SK-N-SH (cell line): ENCODE measurements around the gene STX17. TPM values are rescaled to one million over a fixed set of nuclear protein-coding genes. Genes with fewer than 3 reads are reported as not detected.

ENCODE experiments used
- CTCF ChIA-PET: fragments of 300-600, 350-600 bp; formaldehyde crosslinking; extraction: SDS; loops from one replicate; lab custom pipeline; 2021; lab: Yijun Ruan, JAX
- POLR2A ChIA-PET: fragments of 350-600 bp; sonication (Branson Sonifier 250); formaldehyde crosslinking; extraction: SDS; loops from one replicate; lab custom pipeline; 2020; ENCODE audit warnings: antibody characterized with exemption, inconsistent platforms; lab: Yijun Ruan, JAX
- DNase-seq: peaks from one replicate; pipeline ENCODE4 v3.0.0; 2012
- H2AFZ ChIP-seq: fragments of 200-600 bp; sonication (generic); 2 replicates; pipeline ENCODE4 v1.8.1; 2016; ENCODE audit warnings: antibody characterized with exemption, mild to moderate bottlenecking, low read depth
- H3F3A ChIP-seq: fragments of 200-600 bp; sonication (generic); replicated peaks from 2 replicates; pipeline ENCODE3; 2016; ENCODE audit warnings: antibody characterized with exemption, mild to moderate bottlenecking; ENCODE audit not compliant: insufficient read depth
- H3K27ac ChIP-seq, 2 experiments: fragments of 200-500 bp in 1 of 2; fragments of 200-600 bp in 1 of 2; sonication (Bioruptor generic) in 1 of 2; sonication (generic), shearing (Covaris generic) in 1 of 2; 2 replicates each; pipeline versions ENCODE4 v1.5.1 to v1.6.1; 2014 to 2016; ENCODE audit warnings: low read depth in 2 of 2, inconsistent platforms in 1 of 2, low read length in 1 of 2, mild to moderate bottlenecking in 1 of 2, mixed read lengths in 1 of 2
- H3K27me3 ChIP-seq: fragments of 200-600 bp; sonication (generic), shearing (Covaris generic); 2 replicates; pipeline ENCODE4 v1.6.1; 2016; ENCODE audit warnings: mixed run types; ENCODE audit not compliant: insufficient read depth
- H3K36me3 ChIP-seq, 2 experiments: fragments of 200-500 bp in 1 of 2; fragments of 200-600 bp in 1 of 2; sonication (Bioruptor generic) in 1 of 2; sonication (generic) in 1 of 2; replicated peaks in 1 of 2; 2 replicates each; pipeline versions ENCODE3 to v1.5.1; 2014 to 2016; ENCODE audit warnings: low read length in 1 of 2, mild to moderate bottlenecking in 1 of 2; ENCODE audit not compliant: insufficient read depth in 2 of 2, control insufficient read depth in 1 of 2
- H3K4me1 ChIP-seq, 2 experiments: fragments of 200-500 bp in 1 of 2; fragments of 200-600 bp in 1 of 2; sonication (Bioruptor generic) in 1 of 2; sonication (generic), shearing (Covaris generic) in 1 of 2; 2 replicates each; pipeline versions ENCODE4 v1.5.1 to v1.6.1; 2014 to 2016; ENCODE audit warnings: low read depth in 1 of 2, low read length in 1 of 2, mixed run types in 1 of 2; ENCODE audit not compliant: insufficient read depth in 2 of 2, control insufficient read depth in 1 of 2
- H3K4me2 ChIP-seq: fragments of 200-600 bp; sonication (generic), shearing (Covaris generic); 2 replicates; pipeline ENCODE4 v1.6.1; 2017; ENCODE audit warnings: mixed run types
- H3K4me3 ChIP-seq, 2 experiments: fragments of 200-500 bp in 1 of 2; fragments of 200-600 bp in 1 of 2; sonication (Bioruptor generic) in 1 of 2; sonication (generic), shearing (Covaris generic) in 1 of 2; 2 replicates each; pipeline versions ENCODE4 v1.5.1 to v1.8.1; 2014 to 2016; ENCODE audit warnings: low read depth in 2 of 2, inconsistent platforms in 1 of 2, low read length in 1 of 2, mild to moderate bottlenecking in 1 of 2, mixed read lengths in 1 of 2, moderate library complexity in 1 of 2
- H3K79me2 ChIP-seq: fragments of 200-600 bp; sonication (generic); 2 replicates; pipeline ENCODE4 v1.8.1; 2017; ENCODE audit warnings: mild to moderate bottlenecking; ENCODE audit not compliant: insufficient read depth
- H3K9ac ChIP-seq: fragments of 200-600 bp; sonication (generic); 2 replicates; pipeline ENCODE4 v1.6.1; 2017; ENCODE audit warnings: mixed run types
- H3K9me2 ChIP-seq: fragments of 200-600 bp; sonication (generic); 2 replicates; pipeline ENCODE4 v1.6.1; 2017; ENCODE audit warnings: mixed run types
- H3K9me3 ChIP-seq: fragments of 200-600 bp; sonication (generic); 2 replicates; pipeline ENCODE4 v1.6.1; 2017; ENCODE audit warnings: mixed run types, mild to moderate bottlenecking, moderate library complexity
- H4K20me1 ChIP-seq: fragments of 200-600 bp; sonication (generic); 2 replicates; pipeline ENCODE4 v1.6.1; 2017; ENCODE audit warnings: mild to moderate bottlenecking, mixed run types; ENCODE audit not compliant: insufficient read depth
- CHD2 ChIP-seq: fragments of 150-350 bp; IDR thresholded peaks from 2 replicates; pipeline ENCODE4 v1.6.1; 2018; ENCODE audit warnings: low read length; ENCODE audit not compliant: partially characterized antibody
- CTCF ChIP-seq: fragments of 200-600 bp; sonication (generic); IDR thresholded peaks from 2 replicates; pipeline ENCODE4 v1.6.1; 2017; ENCODE audit warnings: antibody characterized with exemption, mild to moderate bottlenecking, moderate library complexity
- ELF1 ChIP-seq: IDR thresholded peaks from 2 replicates; pipeline ENCODE4 v1.4.0; 2012
- EP300 ChIP-seq, 2 experiments: IDR thresholded peaks; 2 replicates each; pipeline versions ENCODE4 v1.4.0 to v1.6.1; 2012; ENCODE audit warnings: borderline replicate concordance in 1 of 2, low read depth in 1 of 2, low read length in 1 of 2
- FOXJ3 ChIP-seq: sonication (generic); formaldehyde crosslinking; IDR thresholded peaks from 2 replicates; pipeline ENCODE4 v1.5.1; 2020; ENCODE audit warnings: mild to moderate bottlenecking, missing genetic modification reagents
- FOXM1 ChIP-seq: IDR thresholded peaks from 2 replicates; pipeline ENCODE4 v1.4.0; 2012; ENCODE audit warnings: low read depth, mild to moderate bottlenecking
- GABPA ChIP-seq: IDR thresholded peaks from 2 replicates; pipeline ENCODE4 v1.4.0; 2012; ENCODE audit warnings: low read depth, mild to moderate bottlenecking
- JUND ChIP-seq: IDR thresholded peaks from 2 replicates; pipeline ENCODE4 v1.4.0; 2012
- NRF1 ChIP-seq: IDR thresholded peaks from 2 replicates; pipeline ENCODE4 v1.6.1; 2012; ENCODE audit warnings: low read depth, mild to moderate bottlenecking, low read length
- PBX3 ChIP-seq: IDR thresholded peaks from 2 replicates; pipeline ENCODE4; 2012
- POLR2AphosphoS5 ChIP-seq: IDR thresholded peaks from 2 replicates; pipeline ENCODE4 v1.6.1; 2012; ENCODE audit warnings: low read depth, low read length
- SMC3 ChIP-seq: IDR thresholded peaks from 2 replicates; pipeline ENCODE4 v1.6.1; 2012; ENCODE audit warnings: low read depth, low read length, improper control_type of control experiment
- TAF1 ChIP-seq: IDR thresholded peaks from 2 replicates; pipeline ENCODE4 v1.6.1; 2012; ENCODE audit warnings: low read depth, mild to moderate bottlenecking, low read length, moderate library complexity, borderline replicate concordance
- TCF12 ChIP-seq: IDR thresholded peaks from 2 replicates; pipeline ENCODE4 v1.4.0; 2012
- TEAD4 ChIP-seq: IDR thresholded peaks from 2 replicates; pipeline ENCODE4 v1.4.0; 2012; ENCODE audit warnings: mild to moderate bottlenecking, borderline replicate concordance; ENCODE audit not compliant: insufficient read depth
- USF1 ChIP-seq: IDR thresholded peaks from 2 replicates; pipeline ENCODE4 v1.4.0; 2012; ENCODE audit warnings: low read depth, borderline replicate concordance
- YY1 ChIP-seq: IDR thresholded peaks from 2 replicates; pipeline ENCODE4 v1.4.0; 2012; ENCODE audit warnings: low read depth, mild to moderate bottlenecking
- WGBS: methylation state at CpG from one replicate; pipeline ENCODE4 v1.1.6; 2017; ENCODE audit warnings: low lambda C conversion rate; 5-methylcytosine and 5-hydroxymethylcytosine counted together
- polyA plus RNA-seq, 3 experiments: library from polyadenylated mRNA; depleted of rRNA; stranded (reverse); fragments of >200 nt; gene quantifications; 2 replicates each; pipeline ENCODE4 v1.2.3, GENCODE V29; 2012
- TF ChIP-seq, protein P1 (sequence below): fragments of 150-350 bp; IDR thresholded peaks from 2 replicates; pipeline ENCODE4 v1.6.1; 2016; ENCODE audit warnings: mild to moderate bottlenecking, low read depth, low read length
- TF ChIP-seq, protein P2 (sequence below): IDR thresholded peaks from 2 replicates; pipeline ENCODE4 v1.4.0; 2012; ENCODE audit warnings: low read depth

The STX17 gene
- polyA plus RNA-seq, 1 of the 3 experiments (the other 2 are of a cell fraction): 6.1 TPM

GRCh38 chr9:99858087-99858486 is 48.4 kb upstream of the STX17 start:
- no peak for DNase-seq
- no peaks in the 10 kb centered on the region for H3K36me3 ChIP-seq
- no peak overlapping the region for H2AFZ ChIP-seq
- CTCF ChIA-PET: interaction anchor here (1.1 to 1.9 kb wide), 2 partner anchors 10 to 674 kb away, joined by 4 to 6 read pairs; no protein-coding TSS in a partner anchor
- no peak overlapping the region for H3K27ac ChIP-seq
- H3K4me1 ChIP-seq: peaks cover 0 to 13% of the 10 kb centered on the region in 2 experiments; a peak in 1 of 4 replicates
- H3K4me3 ChIP-seq: no peak overlapping the region
- WGBS: 94% methylated on average over 3 of the region's 3 CpGs
- TF ChIP-seq ELF1 (no peak), YY1 (no peak), TEAD4 (no peak), PBX3 (no peak), GABPA (no peak), FOXM1 (no peak), TCF12 (no peak), USF1 (no peak), SMC3 (no peak), NRF1 (no peak), EP300 (IDR thresholded peaks at IDR 0.05; ENCODE audit: borderline replicate concordance in 1 of 2, low read depth in 1 of 2, low read length in 1 of 2) (no peak), TAF1 (no peak), CHD2 (no peak), CTCF (no peak), JUND (no peak), FOXJ3 (CRISPR knock-in tag) (no peak), POLR2AphosphoS5 (no peak)
- TF ChIP-seq, protein P1, sequence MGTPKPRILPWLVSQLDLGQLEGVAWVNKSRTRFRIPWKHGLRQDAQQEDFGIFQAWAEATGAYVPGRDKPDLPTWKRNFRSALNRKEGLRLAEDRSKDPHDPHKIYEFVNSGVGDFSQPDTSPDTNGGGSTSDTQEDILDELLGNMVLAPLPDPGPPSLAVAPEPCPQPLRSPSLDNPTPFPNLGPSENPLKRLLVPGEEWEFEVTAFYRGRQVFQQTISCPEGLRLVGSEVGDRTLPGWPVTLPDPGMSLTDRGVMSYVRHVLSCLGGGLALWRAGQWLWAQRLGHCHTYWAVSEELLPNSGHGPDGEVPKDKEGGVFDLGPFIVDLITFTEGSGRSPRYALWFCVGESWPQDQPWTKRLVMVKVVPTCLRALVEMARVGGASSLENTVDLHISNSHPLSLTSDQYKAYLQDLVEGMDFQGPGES: no peak
- TF ChIP-seq, protein P2, sequence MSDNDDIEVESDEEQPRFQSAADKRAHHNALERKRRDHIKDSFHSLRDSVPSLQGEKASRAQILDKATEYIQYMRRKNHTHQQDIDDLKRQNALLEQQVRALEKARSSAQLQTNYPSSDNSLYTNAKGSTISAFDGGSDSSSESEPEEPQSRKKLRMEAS: no peak
- TF ChIP-seq, all 33 proteins: peak for 0
- Histone ChIP-seq H3K9me2 (no peaks in the 10 kb centered on the region), H3K4me2 (no peak overlapping the region), H3K27me3 (no peaks in the 10 kb centered on the region), H4K20me1 (no peaks in the 10 kb centered on the region), H3F3A (no peaks in the 10 kb centered on the region), H3K9me3 (no peaks in the 10 kb centered on the region), H3K79me2 (no peaks in the 10 kb centered on the region), H3K9ac (no peak overlapping the region)
- POLR2A ChIA-PET: no interaction called here
